Measurements from ENCODE around the gene GOLGA6L26.
"Not testable (repeated sequence)": the region's sequence is repeated elsewhere in the genome, so short reads cannot be mapped to it uniquely, and the experiment has no call there.

The GOLGA6L26 gene, protein sequence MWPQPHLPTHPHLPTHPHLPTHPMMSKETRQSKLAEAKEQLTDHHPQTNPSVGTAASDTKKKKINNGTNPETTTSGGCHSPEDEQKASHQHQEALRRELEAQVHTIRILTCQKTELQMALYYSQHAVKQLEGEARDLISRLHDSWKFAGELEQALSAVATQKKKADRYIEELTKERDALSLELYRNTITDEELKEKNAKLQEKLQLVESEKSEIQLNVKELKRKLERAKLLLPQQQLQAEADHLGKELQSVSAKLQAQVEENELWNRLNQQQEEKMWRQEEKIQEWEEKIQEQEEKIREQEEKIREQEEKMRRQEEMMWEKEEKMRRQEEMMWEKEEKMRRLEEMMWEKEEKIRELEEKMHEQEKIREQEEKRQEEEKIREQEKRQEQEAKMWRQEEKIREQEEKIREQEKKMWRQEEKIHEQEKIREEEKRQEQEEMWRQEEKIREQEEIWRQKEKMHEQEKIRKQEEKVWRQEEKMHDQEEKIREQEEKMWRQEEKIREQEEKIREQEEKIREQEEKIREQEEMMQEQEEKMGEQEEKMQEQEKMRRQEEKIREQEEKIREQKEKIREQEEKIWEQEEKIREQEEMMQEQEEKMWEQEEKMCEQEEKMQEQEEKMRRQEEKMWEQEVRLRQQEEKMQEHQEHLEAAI

GRCh38 chr15:23334096-23334495 lies at the start of gene GOLGA6L26:
Gene GOLGA6L26 (minus strand): TSS chr15:23334196. CDS start chr15:23334135, 61 bp downstream.
- not testable (repeated sequence) for DNase-seq (ENCODE audit: low spot score)

DNA sequence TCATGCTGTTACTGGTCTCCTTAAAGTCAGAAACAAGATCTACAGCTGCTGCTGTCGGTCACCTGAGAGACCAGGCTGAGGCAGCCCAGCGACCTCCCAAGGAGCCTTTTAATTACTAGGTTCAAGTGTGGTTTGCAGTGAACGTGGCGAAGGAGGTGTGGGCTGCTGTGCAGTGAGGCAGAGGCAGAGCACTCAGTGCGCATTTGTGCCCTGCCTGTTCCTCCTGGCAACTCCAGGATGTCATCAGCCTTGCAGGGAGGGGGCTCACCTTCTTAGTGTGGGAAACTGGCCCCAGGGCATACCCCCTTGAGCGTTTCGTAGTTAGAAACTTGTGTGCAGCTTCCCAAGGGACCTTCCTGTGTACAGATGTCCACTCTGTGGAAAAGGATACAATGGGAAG lies 47.2 kb upstream of the GOLGA6L26 start:
- not testable (repeated sequence) for DNase-seq (ENCODE audit: low spot score)

- DNase-seq (ENCODE audit: low spot score): not testable (repeated sequence)
Observed at GRCh38 chr15:23380700-23381099, 46.7 kb upstream of the GOLGA6L26 start.

DNA sequence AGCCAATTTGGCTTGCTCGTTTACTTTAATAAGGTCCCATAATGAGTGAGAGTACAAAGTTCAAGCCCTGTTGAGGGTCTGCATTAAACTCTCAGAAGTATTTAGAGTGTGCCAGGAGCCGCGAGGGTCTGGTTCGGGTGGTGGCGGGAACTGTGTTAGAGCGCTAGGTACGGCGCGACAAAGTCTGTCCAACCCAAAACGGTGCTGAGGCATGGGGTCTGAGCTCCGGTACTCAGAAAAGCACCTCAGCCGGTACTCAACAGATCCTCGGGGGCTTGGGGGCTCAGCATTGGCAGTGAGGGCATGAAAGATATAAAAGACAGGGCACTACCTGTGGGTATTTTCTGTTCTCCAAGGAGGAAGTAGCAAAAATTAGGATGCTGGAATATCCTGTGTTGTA lies 45.0 kb upstream of the GOLGA6L26 start:
- not testable (repeated sequence) for DNase-seq (ENCODE audit: low spot score)

DNA sequence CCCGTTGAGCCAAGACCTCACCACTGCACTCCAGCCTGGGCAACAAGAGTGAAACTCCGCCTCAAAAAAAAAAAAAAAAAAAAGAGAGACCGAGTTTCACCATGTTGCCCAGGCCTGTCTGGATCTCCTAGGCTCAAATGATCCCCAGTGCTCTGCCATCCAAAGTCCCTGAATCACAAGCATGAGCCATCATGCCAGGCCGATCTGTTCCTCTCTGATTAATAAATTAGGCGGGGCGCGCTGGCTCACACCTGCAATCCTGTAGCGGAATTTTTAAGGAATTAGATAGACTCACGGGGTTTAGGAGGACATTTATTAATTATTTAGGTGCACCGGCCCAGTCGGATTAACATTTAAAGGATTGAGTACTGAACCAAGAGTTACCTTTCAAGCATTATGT lies 40.2 kb upstream of the GOLGA6L26 start:
- DNase-seq (ENCODE audit: low spot score): not testable (repeated sequence)

DNA sequence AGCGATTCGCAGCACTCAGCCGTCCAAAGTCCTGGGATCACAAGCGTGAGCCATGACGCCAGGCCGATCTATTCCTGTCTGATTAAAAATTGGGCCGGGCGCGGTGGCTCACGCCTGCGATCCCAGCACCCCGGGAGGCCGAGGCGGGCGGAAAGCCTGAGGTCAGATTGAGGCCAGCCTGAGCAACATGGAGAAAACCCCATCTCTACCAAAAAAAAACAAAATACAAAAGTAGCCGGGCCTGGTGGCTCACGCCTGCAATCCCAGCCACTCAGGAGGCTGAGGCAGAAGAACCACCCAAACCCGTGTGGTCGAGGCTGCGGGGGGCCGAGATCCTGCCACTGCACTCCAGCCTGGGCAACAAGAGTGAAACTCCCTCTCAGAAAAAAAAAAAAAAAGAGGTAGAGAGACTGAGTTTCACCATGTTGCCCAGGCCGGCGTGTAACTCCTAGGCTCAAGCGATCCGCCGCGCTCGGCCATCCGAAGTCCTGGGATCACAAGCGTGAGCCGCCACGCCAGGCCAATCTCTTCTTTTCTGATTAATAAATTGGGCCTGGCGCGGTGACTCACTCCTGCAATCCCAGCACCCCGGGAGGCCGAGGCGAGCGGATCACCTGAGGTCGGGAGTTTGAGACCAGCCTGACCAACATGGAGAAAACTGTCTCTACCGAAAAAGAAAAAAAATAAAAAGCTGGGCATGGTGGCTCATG lies 39.0 kb upstream of the GOLGA6L26 start:
- DNase-seq (ENCODE audit: low spot score): not testable (repeated sequence)

- no peak for DNase-seq (ENCODE audit: low spot score)
Observed at GRCh38 chr15:23372284-23372683, 38.3 kb upstream of the GOLGA6L26 start.

DNA sequence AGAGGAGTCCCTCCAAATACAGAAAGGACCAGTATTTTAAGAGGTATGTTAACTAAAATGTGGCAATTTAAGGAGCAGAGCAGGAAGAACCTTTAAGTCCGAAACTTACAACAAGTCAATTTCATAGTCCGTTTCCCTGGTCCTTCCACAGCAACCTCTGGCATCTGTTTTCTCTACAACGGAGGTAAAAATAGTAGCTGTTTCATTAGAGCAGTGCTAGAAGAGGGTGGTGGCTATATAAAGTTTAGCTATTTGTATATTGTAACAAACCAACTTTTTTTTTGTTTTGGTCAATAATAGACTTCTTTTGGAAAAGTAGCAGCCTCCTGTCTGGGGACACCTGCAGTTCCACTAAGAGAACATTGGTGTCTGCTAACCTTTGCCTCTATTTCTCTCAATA lies 37.9 kb upstream of the GOLGA6L26 start:
- DNase-seq (ENCODE audit: low spot score): not testable (repeated sequence)

DNA sequence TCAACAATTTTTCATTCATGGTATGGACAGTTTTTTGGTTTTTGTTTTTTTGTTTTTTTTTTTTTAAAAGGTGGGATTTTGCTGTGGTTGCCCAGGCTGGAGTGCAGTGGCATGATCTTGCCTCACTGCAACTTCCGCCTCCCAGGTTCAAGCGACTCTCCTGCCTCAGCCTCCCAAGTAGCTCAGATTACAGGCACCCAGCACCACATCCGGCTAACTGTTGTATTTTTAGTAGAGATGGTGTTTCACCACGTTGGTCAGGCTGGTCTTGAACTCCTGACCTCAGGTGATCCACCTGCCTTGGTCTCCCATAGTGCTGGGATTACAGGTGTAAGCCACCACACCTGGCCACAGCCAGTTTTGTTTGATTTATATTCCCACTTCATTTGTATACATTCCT lies 37.1 kb upstream of the GOLGA6L26 start:
- DNase-seq (ENCODE audit: low spot score): not testable (repeated sequence)

DNA sequence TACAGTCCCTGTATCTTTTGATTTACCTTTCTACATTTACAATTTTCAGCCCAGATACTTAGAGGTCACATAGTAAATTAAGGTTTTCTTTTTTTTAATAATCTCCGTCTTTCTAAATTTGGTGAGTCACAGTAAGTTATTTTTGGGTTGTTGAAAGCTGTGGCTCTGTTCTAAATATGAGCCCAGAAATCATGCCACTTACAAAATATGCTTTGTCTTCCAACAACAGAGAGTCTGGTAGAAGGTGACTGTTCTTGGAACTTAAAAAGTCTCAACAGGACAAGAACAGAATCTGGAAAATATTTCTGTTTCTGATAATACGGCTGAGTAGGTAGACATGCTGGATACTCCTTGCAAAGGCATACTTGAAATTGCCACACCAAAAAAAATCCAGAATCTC lies 36.6 kb upstream of the GOLGA6L26 start:
- no peak for DNase-seq (ENCODE audit: low spot score)

DNA sequence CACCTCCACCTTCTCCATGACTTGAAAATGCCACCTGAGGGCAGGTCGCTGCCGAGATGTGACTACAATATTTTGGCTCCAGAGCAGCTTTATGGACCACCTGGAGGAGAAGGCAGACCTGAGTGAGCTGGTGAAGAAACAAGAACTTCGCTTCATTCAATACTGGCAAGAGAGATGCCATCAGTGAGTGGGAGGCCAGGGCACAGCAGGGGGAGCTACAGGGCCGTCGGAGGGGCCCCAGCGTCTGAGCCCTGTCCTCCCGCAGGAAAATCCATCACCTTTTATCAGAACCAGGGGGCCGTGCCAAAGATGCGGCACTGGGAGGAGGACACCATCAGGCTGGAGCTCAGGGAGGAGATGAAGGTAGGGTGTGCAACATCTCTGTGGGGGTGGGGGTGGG lies 30.3 kb upstream of the GOLGA6L26 start:
- not testable (repeated sequence) for DNase-seq (ENCODE audit: low spot score)

DNA sequence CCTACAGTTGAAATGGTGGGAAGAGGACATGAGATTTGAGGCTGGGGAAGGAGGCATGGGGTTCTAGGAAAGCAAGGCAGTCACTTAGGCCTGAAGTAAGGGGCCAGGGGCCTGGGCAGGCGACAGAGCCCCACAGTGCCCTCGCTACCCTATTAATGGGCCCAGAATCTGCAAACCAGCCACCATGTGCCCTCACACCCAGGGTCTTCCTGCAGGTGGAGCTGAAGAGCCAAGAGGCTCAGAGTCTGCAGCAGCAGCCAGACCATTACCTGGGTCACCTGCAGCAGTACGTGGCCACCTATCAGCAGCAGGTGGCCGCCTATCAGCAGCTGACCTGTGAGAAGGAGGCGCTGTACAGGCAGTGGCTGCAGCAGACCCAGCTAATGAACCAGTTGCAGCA lies 28.6 kb upstream of the GOLGA6L26 start:
- DNase-seq (ENCODE audit: low spot score): not testable (repeated sequence)

DNA sequence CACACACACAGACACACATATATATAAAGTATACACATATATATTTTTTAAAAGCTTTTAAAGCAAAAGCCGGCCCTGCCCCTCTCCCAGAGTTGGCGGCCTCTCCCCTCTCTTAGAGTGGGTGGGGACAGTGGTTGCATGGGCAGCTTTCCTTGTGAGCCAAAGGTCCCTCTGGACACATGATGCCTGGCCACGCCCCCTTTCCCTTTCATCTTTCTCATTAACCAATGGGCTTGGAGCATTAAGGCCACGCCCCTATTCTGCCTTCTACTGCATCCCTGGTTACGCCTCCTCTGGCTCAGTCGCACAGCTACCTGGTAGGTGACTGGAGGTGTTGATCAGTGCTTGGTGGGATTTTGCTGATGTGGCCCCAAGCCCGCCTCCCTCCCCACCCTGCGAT lies 20.5 kb upstream of the GOLGA6L26 start, which contains the start of gene GOLGA8S:
Gene GOLGA8S (plus strand): TSS at position 301 of the 400 bp plus-strand sequence. CDS start 62 bp downstream, at position 363.
- DNase-seq (ENCODE audit: low spot score): not testable (repeated sequence)

GRCh38 chr15:23311233-23311632 lies 22.8 kb downstream of the GOLGA6L26 start:
- not testable (repeated sequence) for DNase-seq (ENCODE audit: low spot score)

DNA sequence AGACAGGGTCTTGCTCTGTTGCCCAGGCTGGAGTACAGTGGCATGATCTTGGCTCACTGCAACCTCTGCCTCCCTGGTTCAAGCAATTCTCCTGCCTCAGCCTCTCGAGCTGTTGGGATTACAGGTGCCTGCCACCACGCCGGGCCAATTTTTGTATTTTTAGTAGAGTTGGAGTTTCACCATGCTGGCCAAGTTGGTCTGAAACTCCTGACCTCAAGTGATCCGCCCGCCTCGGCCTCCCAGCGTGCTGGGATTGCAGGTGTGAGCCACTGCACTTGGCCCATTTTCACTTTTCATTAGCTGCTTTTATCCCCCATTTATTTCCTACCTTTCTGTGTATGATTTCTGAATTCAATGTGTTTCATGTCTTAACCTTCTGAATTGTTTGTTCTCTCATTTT lies 28.1 kb downstream of the GOLGA6L26 start:
- DNase-seq (ENCODE audit: low spot score): not testable (repeated sequence)

DNA sequence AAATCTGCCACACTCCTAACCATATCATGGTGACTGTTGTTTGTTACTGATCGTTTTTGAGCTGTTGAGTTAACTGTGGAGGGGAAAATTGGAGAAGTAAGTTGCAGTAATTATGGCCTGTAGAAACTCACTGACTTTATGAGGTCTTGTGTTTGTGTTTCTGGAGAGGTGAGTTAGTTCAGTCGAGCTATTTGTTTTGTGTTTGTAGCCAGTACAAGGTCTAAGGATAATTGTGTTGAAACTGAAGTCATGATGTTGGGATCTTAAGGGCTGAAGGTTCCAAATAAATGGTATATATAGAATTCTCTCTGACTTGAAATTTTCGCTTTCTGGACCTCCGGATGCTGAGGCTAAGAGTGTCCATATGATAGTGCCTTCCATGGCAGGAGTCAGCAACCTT lies 29.2 kb downstream of the GOLGA6L26 start:
- not testable (repeated sequence) for DNase-seq (ENCODE audit: low spot score)

- DNase-seq (ENCODE audit: low spot score): not testable (repeated sequence)
Observed at GRCh38 chr15:23304267-23304666, 29.7 kb downstream of the GOLGA6L26 start.

- DNase-seq (ENCODE audit: low spot score): peak; percentile 55
Observed at GRCh38 chr15:23303654-23304053, 30.3 kb downstream of the GOLGA6L26 start.

DNA sequence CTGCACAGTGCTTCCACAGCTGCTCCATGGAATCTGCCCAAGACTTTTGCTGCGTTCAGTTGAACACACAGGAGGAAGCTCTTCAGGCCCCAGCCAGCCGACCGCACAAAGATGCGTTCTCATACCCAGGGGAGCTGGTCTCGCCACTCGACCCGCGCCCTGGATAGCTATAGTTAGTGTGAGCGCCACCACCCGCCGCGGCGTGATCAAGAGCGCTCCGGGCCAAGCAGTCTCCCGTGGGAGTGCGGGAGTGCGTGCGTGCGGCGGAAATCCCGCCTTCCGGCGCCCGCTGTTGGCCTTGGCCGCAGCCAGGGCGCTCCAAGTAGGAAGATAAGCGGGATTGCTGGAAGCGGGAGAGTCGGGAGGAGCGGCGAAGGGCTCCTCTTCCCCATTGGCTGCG lies 30.8 kb downstream of the GOLGA6L26 start:
- not testable (repeated sequence) for DNase-seq (ENCODE audit: low spot score)

Data from kidney tubule cell (primary cell).